ENCODE measurements around the gene PTF1A.

DNA sequence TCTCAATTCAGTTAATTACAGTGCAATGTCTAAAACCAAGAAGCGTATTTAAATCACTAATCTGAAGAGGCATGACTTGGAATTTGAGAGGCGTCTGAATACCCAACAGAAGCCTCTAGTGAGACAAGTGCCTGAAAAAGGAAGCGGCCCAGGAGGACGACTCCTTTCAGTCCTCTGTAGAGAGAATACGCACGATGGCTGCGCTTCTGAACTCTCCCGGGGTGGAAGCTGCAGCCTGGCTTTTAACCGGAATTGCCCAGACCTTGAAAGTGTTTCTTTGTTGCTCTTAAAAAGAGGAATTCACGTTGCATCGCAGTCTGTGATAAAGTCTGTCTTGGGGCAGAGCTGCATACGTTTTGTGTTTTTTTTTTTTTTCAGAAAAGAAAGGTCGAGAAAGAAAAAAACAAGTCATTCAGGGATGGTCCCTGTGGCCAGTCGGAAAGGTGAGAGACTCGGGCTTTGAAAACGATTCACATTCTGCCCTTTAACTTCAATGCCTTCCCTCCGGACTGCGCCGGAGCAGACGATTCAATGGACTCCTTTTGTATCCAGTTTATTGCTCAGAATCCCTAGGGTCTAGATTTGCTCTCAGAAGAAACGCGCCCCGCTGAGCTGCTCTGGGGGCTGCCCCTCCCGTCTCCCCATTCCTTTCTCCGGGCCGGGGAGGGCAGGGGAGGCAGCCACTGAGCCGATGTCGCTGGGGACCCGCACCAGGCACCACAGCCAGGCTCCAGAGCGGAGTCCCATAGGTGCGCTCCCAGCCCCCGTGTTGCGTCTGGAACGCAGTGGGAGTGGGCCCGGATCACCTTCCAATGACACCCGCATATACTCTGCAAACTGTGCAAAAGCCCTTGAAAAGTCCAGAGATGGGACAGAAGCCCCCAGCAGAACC lies 994 bp upstream of the PTF1A start:
- TF ChIP-seq, protein P1, sequence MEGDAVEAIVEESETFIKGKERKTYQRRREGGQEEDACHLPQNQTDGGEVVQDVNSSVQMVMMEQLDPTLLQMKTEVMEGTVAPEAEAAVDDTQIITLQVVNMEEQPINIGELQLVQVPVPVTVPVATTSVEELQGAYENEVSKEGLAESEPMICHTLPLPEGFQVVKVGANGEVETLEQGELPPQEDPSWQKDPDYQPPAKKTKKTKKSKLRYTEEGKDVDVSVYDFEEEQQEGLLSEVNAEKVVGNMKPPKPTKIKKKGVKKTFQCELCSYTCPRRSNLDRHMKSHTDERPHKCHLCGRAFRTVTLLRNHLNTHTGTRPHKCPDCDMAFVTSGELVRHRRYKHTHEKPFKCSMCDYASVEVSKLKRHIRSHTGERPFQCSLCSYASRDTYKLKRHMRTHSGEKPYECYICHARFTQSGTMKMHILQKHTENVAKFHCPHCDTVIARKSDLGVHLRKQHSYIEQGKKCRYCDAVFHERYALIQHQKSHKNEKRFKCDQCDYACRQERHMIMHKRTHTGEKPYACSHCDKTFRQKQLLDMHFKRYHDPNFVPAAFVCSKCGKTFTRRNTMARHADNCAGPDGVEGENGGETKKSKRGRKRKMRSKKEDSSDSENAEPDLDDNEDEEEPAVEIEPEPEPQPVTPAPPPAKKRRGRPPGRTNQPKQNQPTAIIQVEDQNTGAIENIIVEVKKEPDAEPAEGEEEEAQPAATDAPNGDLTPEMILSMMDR (IDR thresholded peaks at IDR 0.05; ENCODE audit: low read length), result no peak
- TF ChIP-seq EZH2 (optimal IDR thresholded peaks at IDR 0.05; ENCODE audit: low read depth, low read length) (no peak), EZH2phosphoT487 (IDR thresholded peaks at IDR 0.05; ENCODE audit: low read length) (no peak)

Data from MM.1S (cell line).